ENCODE measurements around the gene CD44. TPM values are rescaled to one million over a fixed set of nuclear protein-coding genes. Genes with fewer than 3 reads are reported as not detected.

The CD44 gene
- total and polyA plus RNA-seq, 10 of the 15 experiments (the other 5 are each of a cell fraction or from before 2014, with no cell fraction given), result 57.1 to 293 (median 120) TPM

DNA sequence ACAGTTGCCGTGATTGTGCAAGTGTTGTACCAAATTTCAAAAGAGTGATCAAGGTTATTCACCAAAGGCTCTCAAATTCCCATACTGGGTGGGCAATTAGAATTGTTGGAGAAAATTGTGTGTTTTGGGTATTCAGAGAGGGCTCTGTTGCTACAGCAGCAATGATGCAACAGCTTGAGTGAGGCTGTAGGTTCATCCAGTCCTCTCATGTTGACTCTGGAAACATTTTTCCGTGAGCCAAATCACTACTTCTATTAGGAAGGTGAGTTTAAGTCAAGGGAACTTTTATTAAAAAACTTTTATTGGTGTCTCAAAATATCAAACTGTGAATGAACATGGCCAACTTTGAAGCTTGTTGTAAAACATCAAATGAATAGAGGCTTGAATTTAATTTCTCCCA, 116.5 kb downstream of the CD44 start:
- H3K36me3 ChIP-seq (ENCODE audit: control insufficient read depth in 2 of 2, insufficient read depth in 2 of 2, low read length in 1 of 2), result no peaks in the 10 kb centered on the region
- ATAC-seq (no peak), FAIRE-seq (no peak), DNase-seq (ENCODE audit: low read depth, low spot score) (no peak)
- intact Hi-C loops (cut with micrococcal nuclease; ENCODE audit: unreplicated experiment) (no loop called here), in situ Hi-C loops (cut with MboI) (no loop called here)
- H3K9me3 ChIP-seq (replicated peaks; ENCODE audit: control insufficient read depth, insufficient read depth, low read length), result no peaks in the 10 kb centered on the region
- ChIA-PET RAD21 (ENCODE audit: unreplicated experiment) (interaction anchor here (0.7 kb wide), 1 partner anchor 50 kb away, joined by 4 read pairs; no protein-coding TSS in a partner anchor), SMC1A (ENCODE audit: uncharacterized antibody, unreplicated experiment) (interaction anchor here (0.8 to 3.5 kb wide), 11 partner anchors 10 to 333 kb away, joined by 3 to 17 read pairs (median 3); no protein-coding TSS in a partner anchor), CTCF (interaction anchor here (0.5 to 2.9 kb wide), 5 partner anchors 10 to 413 kb away, joined by 3 to 11 read pairs (median 4); no protein-coding TSS in a partner anchor), POLR2A (interaction anchor here (0.9 kb wide), 1 partner anchor 9 kb away, joined by 3 read pairs; no protein-coding TSS in a partner anchor)
- no peak overlapping the region for H2AFZ ChIP-seq (ENCODE audit: control insufficient read depth, low read depth, low read length)
- WGBS (ENCODE audit: insufficient coverage, insufficient replicate concordance, low lambda C conversion rate, missing lambda C conversion rate), result 97% methylated on average over 2 of the region's 2 CpGs
- no peak overlapping the region for H3K27ac ChIP-seq (ENCODE audit: control insufficient read depth, insufficient read depth)
- H3K4me2 ChIP-seq (ENCODE audit: control insufficient read depth, insufficient read depth), result no peak overlapping the region
- H3K27me3 ChIP-seq (replicated peaks in 1 of 2; ENCODE audit: control insufficient read depth in 2 of 2, insufficient read depth in 2 of 2, low read length in 1 of 2), result no peaks in the 10 kb centered on the region
- no peaks in the 10 kb centered on the region for H3K79me2 ChIP-seq (ENCODE audit: control insufficient read depth, insufficient read depth, low read length)
- H3K9ac ChIP-seq (ENCODE audit: control insufficient read depth, insufficient read depth, low read length), result no peak overlapping the region
- H3K4me3 ChIP-seq, result no peak overlapping the region
- BruUV-seq (replicated peaks), result no TSS peak
- no peaks in the 10 kb centered on the region for H4K20me1 ChIP-seq (ENCODE audit: control insufficient read depth, insufficient read depth)
- peaks cover 11% of the 10 kb centered on the region for H3K4me1 ChIP-seq (ENCODE audit: control insufficient read depth, insufficient read depth, low read length)
- TF ChIP-seq ZNF217 (IDR thresholded peaks at IDR 0.05), result no peak
- no peak for TF ChIP-seq CEBPB (IDR thresholded peaks at IDR 0.05; ENCODE audit: borderline replicate concordance in 1 of 2, low read depth in 2 of 2, low read length in 2 of 2)
- no peak for TF ChIP-seq IKZF1 (conservative IDR thresholded peaks at IDR 0.05)
- TF ChIP-seq, protein P1, sequence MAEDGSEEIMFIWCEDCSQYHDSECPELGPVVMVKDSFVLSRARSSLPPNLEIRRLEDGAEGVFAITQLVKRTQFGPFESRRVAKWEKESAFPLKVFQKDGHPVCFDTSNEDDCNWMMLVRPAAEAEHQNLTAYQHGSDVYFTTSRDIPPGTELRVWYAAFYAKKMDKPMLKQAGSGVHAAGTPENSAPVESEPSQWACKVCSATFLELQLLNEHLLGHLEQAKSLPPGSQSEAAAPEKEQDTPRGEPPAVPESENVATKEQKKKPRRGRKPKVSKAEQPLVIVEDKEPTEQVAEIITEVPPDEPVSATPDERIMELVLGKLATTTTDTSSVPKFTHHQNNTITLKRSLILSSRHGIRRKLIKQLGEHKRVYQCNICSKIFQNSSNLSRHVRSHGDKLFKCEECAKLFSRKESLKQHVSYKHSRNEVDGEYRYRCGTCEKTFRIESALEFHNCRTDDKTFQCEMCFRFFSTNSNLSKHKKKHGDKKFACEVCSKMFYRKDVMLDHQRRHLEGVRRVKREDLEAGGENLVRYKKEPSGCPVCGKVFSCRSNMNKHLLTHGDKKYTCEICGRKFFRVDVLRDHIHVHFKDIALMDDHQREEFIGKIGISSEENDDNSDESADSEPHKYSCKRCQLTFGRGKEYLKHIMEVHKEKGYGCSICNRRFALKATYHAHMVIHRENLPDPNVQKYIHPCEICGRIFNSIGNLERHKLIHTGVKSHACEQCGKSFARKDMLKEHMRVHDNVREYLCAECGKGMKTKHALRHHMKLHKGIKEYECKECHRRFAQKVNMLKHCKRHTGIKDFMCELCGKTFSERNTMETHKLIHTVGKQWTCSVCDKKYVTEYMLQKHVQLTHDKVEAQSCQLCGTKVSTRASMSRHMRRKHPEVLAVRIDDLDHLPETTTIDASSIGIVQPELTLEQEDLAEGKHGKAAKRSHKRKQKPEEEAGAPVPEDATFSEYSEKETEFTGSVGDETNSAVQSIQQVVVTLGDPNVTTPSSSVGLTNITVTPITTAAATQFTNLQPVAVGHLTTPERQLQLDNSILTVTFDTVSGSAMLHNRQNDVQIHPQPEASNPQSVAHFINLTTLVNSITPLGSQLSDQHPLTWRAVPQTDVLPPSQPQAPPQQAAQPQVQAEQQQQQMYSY (CRISPR knock-in tag; IDR thresholded peaks at IDR 0.05), result no peak
- no peak for TF ChIP-seq NFYA (IDR thresholded peaks at IDR 0.05; ENCODE audit: borderline replicate concordance, low read depth, low read length)
- no peak for TF ChIP-seq KAT2A (conservative IDR thresholded peaks at IDR 0.05; ENCODE audit: control insufficient read depth, low read depth, low read length)
- TF ChIP-seq YY1 (IDR thresholded peaks at IDR 0.05; ENCODE audit: low read depth, low read length), result no peak
- no peak for TF ChIP-seq ZBED1 (IDR thresholded peaks at IDR 0.05; ENCODE audit: borderline replicate concordance)
- TF ChIP-seq KDM1A (IDR thresholded peaks at IDR 0.05; ENCODE audit: borderline replicate concordance), result no peak
- TF ChIP-seq, protein P2, sequence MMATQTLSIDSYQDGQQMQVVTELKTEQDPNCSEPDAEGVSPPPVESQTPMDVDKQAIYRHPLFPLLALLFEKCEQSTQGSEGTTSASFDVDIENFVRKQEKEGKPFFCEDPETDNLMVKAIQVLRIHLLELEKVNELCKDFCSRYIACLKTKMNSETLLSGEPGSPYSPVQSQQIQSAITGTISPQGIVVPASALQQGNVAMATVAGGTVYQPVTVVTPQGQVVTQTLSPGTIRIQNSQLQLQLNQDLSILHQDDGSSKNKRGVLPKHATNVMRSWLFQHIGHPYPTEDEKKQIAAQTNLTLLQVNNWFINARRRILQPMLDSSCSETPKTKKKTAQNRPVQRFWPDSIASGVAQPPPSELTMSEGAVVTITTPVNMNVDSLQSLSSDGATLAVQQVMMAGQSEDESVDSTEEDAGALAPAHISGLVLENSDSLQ (IDR thresholded peaks at IDR 0.05), result no peak
- no peak for TF ChIP-seq IRF3 (IDR thresholded peaks at IDR 0.05)
- TF ChIP-seq SKIL (IDR thresholded peaks at IDR 0.05; ENCODE audit: low read depth, poor library complexity, severe bottlenecking), result no peak
- TF ChIP-seq JUND (IDR thresholded peaks at IDR 0.05; ENCODE audit: low read depth, low read length), result no peak

Measured in GM12878 (cell line).